NCI-H2196 (cell line): ENCODE results near the gene PEX10.
A peak's percentile ranks its signal among the peaks of the same experiment; 100 is the strongest.
"Not testable (repeated sequence)": the region's sequence is repeated elsewhere in the genome, so short reads cannot be mapped to it uniquely, and the experiment has no call there.

Source experiments
- DNase-seq: peaks from one replicate; lab custom pipeline; 2025; ENCODE audit not compliant: unreplicated experiment; lab: John Stamatoyannopoulos, UW

The PEX10 gene

DNA sequence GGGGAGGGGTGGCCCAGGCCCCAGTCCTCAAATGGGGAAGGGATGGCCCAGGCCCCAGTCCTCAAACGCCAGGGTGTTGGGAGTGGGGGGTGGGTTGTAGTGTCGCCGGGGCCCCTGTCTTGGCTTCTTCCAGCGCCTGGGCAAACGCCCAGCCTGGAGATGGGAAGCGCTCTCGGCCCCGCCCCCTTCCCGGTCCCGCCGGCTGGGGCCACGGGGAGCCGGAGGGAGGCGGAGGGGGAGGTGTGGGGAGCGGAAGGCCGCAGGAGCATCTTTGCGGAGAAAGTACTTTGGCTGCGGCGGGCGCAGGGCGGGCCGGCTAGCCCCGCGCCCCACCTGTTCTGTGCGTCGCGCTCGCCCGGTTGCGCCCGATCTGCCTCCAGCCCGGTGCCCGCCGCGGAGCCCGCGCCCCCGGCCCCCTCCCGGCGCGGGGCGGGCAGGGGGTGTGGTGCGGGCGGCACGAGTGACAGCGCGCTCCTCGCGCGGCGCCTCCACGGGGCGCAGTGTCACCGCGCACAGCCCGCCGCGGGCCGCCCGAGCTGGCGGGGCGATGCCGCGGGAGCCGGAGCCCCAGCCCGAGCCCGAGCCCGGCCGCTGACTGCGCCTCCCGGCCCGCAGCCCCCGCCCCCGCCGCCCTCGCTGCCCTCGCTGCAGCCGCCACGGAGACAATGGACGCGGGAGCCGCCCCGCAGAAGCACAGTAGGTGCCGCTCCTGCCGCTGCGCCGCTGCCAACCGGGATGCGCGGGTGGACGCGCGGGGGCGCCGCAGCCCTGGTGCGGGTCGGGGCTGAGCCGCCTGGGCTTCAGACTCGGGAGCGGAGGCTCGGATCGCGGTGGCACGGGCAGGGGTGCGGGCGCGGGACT lies 31.1 kb upstream of the PEX10 start:
- no peak for DNase-seq

DNA sequence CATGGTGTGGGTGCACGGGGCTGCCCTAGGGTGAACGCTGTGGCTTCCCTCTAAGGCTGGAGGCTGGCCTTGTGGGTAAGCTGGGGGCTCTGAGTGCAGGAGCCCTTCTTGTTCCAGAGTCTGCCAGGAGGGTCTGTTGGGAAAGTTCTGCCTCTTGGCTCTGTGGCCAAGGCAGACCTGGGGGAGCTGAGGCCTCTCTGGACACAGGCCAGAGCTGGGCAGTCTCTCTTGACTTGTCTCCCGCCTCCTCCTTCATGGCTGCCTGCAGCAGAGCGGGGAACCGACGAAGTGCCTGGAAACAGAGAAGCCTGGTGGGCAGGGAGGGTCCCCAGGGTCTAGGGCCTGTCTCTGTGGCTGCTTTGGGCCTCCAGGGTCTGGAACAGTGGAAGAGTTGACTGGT lies 30.3 kb upstream of the PEX10 start:
- no peak for DNase-seq

DNA sequence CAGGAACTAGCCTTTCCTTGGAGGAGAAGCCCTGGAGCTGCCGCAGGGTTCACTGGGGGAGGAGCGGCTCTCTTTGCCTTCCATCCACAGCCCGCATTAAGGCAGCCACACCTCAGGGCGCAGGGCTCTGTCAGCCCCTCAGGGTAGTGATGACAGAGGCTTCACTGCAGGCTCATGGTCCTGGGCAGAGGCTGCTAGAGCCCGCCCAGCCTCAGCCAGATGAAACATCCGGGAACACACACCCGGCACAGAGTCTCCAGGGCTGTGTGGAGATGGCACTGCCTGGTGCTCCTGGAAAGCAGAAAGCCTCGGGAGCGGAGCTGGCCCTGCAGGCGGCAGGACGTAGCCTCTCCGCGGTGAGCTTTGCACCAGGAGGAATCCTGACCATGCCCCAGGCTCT lies 29.4 kb upstream of the PEX10 start:
- no peak for DNase-seq

DNA sequence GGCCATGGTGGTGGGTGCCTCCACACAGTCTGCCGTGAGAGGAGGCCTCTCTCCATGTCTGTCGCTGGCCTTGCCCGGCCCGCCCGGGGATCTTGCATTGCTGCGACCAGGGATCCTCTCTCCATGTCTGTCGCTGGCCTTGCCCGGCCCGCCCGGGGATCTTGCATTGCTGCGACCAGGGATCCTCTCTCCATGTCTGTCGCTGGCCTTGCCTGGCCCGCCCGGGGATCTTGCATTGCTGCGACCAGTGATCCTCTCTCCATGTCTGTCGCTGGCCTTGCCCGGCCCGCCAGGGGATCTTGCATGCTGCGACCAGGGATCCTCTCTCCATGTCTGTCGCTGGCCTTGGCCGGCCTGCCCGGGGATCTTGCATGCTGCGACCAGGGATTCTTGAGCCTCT lies 28.0 kb upstream of the PEX10 start:
- not testable (repeated sequence) for DNase-seq

DNA sequence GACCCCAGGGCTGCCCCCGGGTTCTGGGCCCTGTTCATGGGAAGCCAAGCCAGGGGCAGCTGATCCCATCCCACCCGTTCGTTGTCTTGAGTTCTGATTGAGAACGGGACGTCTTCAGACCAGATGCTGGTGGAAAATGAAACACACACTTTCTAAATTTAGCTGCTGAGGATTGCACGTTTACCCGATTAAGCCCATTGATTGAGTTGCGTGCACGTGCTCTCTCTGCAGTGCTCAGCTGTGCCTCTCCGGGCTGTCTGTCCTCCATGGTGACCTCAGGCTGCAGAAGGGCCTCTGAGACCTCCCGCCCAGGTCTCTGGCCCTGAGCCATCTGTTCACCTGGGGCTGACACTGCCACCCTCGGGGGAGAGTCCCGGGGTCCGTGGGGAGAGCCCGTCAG lies 27.0 kb upstream of the PEX10 start:
- DNase-seq: no peak

DNA sequence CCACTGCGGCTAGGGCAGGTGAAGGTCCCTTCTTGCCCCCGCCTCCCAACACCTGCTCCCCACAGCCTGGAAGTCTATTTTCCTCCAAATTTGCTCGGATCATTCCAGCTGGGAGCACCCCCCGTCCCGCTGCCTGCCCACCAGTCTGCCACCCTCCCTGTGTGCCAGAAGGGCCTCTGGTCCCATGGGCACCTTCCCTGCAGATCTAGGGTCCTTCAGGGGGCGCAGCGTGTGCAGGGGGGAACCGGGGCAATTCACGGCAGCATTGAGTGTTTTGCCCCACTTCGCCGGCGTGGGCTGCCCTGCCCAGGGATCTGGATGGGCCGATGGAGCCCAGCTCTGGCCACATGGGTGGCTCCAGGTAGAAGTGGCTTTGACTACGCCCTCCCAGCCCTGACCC lies 26.3 kb upstream of the PEX10 start:
- no peak for DNase-seq

DNA sequence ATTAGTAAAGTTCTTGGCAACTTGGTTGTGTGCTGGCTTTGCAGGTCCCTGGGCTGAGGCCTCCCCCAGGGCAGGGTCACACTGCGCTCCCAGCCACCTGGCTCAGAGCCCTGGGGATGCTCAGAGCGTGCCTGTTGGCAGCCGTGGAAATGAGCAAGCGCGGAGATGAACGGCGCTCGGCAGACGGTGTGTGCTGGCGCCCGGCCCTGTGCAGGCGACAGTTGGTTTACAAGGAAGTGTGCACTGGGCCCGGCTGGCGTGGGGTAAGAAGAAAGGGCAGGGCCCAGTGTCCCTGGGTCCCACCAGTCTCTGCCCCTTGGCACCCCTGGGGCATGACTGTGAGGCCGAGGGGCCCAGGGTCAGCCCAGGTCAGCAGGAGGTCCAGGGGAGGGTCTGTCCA lies 25.7 kb upstream of the PEX10 start:
- peak; percentile 75 for DNase-seq

DNA sequence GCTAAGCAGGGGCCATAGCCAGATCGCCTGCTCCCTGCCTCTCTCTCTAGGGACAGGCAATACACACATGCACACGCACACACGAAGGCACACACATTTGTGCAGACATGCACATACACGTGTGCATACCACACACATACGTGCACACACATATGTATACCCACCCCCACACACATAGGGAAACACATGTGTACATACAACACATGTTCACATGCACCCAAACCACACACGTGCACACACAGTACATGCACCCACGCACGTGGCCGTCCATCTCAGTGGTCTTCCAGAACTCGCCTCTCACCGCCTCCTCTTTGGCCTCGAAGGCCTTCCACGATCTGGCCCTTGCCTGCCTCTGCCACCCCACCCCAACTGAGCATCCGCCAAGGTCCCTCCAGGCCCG lies 25.3 kb upstream of the PEX10 start:
- no peak for DNase-seq

DNA sequence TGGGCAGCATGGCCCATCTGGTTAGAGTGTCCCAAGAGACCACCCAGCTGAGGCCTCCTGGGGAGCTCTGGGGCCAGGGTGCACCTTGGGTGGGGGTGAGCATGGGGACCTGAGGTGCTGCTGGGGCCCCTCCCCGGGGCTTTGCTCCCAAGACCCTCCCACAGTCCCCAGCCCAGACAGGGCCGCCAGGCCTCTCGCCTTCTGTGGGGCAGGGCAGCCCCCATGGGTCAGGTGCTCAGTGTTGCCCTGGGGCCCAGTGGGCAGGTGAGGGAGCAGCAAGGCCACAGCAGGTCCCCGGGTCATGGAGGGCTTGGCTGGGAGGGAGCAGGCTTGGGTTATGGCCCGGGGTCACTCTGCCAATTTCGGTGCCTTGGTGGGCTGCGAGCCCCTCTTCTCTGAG lies 24.5 kb upstream of the PEX10 start:
- DNase-seq: no peak

DNA sequence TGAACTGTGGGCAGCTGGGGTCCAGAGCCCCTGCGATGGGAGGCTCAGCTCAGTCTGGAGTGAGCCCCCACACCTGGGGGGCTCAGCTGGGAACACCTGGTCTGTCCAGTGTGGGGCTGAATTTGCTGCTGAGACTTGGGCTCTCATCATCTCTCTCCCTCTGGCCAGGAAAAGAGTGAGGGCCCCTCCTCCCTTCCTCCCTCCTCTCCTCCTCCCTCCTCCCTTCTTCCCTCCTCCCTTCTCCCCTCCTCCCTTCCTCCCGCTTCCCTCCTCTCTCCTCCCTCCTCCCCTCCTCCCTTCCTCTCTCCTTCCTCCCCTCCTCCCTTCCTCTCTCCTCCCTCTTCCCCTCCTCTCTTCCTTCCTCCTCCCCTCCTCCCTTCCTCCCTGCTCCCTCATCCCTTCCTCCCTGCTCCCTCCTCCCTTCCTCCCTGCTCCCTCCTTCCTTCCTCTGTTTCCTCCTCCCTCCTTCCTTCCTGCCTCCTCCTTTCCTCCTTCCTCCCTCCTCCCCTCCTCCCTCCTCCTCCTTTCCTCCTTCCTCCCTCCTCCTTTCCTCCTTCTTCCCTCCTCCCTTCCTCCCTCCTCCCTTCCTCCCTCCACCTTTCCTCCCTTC lies 23.5 kb upstream of the PEX10 start:
- DNase-seq: no peak

DNA sequence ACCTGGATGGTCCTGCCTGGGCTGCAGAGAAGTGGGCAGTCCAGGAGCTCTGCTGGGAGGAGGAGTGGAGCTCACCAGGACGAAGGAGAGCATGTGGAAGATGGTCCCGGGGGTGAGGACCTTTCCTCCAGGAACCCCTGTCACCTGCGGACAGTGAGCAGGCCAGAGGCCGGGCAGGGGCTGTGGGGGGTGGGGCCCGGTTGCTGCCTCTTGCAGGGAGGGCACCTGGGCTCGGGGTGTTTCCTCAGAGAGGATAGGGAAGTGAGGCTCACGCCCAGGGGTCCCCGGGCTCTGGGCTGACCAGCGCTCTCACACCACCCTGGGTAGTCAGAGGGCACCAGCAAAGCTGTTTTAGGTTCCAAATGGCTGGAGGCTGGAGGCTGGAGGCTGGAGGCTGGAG lies 22.7 kb upstream of the PEX10 start:
- no peak for DNase-seq

DNA sequence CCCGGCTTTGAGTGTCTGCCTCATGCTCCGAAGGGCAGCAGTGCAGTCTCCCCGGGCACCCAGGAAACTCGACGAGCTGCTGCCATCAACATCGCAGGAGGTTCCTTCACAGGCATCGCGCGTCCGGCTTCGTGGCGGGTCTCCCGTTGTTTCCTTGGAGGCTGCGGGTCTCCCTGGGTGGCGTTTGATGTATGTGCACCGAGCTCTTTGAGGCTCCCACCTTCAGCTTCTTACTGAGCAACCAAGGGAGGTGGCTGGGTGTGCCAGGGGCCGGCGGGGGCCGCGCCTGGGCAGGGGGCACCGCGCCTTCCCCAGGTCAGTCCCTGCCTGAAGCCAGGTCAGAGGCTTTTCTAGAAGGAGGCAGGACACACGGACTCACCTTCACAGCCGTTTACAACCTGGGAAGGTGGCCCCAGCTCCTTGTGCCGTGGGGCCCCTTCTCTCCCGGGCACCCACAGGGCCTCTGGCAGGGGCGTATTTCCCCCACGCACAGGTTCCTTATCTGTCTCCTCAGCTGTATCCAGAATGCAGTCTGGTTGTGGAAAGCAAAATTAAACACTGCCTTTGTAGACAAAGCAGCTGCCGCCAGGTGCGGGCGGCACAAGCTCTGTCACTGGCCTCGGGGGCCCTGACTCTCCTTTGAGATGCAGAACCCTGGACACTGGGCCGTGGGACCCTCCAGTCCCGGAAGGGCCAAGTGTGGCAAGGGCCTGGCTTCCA lies 21.7 kb upstream of the PEX10 start:
- no peak for DNase-seq

DNA sequence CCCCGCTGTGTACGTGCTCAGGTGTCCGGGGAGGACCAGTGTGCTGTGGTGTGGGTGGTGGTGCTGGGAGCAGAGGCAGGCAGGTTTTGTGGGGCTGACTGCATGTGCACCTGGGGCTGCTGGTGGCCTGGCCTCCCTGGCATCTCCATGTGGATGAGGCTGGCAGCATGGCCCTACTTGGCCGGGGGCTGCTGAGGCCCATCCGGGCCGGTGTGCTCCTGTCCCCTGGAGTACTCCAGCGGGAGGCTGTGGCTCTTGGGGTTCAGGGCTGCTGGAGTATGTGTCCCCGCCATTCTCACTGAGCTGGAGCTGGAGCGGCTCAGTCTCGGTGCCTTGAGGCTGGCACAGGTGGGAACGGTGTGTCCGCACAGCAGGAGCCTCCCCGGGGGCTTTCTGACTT lies 20.8 kb upstream of the PEX10 start:
- no peak for DNase-seq

DNA sequence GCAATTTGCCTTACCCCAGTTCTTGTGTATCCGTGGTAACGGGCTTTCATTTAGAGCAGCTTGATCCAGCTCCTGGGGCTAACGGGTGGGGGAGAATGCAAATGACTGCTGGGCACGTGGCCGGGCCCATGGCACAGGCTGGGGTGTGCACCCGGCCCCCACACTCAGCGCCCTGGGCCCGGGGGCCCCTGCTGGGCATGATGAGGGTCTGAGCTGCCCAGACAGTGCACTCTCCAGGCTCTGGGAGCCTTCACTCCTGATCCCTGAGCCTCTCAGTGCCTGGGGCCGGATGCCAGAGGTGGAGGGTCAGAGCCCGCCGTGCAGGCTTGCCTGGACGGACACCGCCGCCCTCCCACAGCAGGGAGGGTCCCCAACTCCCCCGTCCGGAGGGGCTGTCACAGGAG lies 20.1 kb upstream of the PEX10 start:
- DNase-seq: no peak

DNA sequence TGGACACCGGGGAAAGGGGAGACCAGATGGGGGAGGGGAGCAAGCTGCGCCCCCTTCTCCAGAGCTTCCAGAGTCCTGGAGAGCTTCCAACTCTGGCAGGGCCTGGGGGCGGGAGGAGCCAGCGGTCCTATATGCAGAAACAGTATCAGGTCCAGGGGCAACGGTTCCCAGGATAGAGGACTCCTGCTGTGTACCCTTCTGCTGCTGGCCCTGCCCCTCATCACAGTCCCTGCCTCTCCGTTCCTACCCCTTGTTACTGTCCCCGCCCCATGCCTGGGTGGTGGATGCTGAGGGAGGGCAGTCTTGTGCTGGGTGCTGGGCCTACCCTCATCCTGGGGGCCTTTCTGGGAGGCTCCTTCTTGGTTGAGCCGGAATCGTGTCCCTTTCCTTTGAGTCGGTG lies 19.2 kb upstream of the PEX10 start:
- DNase-seq: no peak

DNA sequence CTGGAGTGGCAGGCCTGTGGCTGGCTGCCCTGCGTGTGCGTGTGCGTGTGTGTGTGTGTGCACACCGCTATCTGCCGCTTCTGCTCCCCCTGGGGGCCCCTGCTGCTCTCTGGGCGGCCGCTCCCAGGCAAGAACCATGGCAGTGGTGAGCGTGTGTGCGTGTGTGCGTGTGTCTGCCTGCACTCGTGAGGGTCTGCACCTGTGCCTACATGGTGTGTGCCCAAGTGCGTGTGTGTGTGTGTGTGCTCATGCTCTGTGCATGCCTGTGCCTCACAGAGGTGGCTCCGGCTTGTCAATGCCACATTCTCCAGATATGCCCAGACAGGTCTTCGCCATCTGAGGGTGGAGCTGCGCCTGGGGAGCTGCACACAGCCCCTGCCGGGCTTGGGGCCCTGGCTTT lies 18.7 kb upstream of the PEX10 start:
- no peak for DNase-seq

DNA sequence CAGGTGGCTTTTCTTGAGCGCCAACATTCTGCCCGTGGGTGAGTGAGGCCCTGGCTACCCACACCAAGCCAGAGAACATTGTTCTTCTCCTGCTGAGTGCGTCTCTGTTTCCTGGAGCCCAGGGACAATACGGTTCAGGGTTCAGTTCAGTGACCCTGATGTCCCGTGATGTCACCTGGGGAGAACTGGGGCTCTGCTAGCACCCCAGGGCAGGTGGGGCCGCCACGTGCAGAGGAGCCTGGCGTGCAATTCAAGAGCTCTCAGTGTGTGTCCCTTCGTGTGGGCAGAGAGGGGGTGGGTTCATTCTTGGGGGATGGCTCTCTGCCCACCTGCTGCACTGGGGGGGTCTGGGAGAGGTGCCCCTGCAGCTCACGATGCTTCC lies 18.2 kb upstream of the PEX10 start:
- no peak for DNase-seq

DNA sequence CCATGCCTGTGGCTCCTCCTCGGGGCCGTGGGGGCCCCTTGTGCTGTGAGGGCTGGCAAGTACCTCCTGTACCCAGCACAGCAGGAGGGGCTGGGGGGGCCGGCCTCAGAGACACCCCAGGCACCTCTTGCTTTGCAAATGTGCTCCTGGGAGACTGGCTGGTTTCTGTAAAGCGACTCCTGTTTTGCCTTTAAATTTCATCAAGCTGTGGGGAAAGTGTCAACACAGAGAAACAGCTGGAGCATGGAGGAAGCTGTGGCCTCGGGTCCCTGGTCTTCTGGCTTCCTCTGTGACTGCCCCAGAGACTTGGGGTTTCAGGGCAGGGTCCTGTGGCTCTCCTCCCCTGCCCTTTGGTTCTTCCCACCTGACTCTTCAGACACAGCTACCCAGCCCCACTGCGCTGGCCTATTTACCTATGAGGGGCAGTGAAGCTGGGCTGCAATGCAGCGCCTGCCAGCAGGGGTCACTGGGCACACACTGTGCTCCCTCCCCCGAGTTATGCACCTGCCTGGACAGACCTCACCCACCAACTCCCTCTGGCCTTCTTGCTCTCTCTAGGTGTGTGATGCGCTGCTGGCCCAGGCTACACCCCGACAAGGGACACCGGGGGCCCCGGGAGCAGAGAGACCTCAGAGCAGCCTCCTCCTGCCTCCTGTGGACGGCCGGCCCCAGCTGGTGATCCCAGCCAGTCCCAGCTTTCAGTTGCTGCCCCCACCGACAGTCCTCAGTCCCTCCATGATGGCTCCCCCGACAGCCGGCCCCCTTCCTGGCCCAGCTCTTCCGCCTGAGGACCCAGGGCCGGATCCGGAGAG lies 17.6 kb upstream of the PEX10 start:
- DNase-seq: no peak

DNA sequence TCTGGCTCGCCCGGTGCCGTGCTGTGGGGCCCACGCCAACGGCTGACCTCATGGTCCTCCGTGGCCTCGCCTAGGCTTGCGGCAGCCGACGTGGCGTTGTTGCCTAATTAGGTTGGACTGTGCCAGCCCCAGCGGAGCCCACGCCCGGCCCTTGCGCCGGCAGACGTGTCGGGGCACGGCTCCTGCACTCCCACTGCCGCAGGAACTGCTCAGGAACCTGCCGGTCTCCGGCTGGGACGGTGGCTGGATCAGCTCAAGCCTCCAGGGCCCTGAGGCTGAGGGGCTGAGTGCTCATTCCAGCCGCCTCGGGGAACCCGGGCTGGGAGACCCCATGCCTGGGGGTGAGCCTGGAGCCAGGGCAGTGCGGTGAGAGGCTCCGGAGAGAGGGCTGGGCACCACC lies 16.1 kb upstream of the PEX10 start:
- DNase-seq: no peak

DNA sequence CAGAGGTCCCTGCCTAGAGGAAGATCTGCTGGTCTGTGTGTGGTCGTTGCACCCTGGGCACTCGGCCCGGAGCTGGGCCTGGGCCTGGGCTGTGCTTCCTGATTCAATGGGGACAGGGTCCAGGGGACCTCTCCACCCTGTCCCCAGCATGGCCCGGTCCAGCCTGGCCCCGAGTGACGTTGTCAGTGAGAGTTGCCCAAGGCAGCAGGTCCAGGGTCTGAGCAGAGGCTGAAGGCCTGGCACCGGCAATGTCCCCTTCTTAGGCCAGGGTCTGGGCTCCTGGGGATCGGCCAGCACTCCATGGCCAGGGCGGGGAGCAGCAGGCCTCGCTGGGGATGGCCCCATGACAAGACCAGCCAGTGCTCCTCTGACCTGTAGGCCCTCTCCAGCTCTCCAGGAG lies 15.6 kb upstream of the PEX10 start:
- no peak for DNase-seq

DNA sequence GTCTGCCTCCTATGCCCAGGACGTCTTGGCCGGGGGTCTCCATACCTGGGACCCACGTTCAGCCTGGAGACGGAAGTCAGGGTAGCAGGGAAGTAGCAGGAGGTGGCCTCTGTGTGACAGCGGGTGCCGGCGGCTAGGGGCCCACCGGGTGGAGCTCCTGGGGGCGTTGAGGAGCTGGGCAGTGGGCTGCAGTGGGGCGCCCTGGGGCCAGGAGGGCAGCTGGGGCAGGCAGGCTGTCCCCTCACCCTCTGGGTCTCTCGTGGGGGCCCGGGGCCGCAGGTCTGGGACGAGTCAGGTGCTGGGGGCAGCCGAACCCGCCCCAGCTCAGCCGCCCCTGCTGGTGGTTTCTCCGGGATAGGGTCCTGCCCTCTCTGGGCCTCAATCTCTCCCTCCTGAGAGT lies 14.7 kb upstream of the PEX10 start:
- no peak for DNase-seq
